ENCODE measurements around the gene SV2B. TPM values are rescaled to one million over a fixed set of nuclear protein-coding genes. Genes with fewer than 3 reads are reported as not detected.

SV2B gene
- total RNA-seq, 1 experiment from 2014 or later: not detected

DNA sequence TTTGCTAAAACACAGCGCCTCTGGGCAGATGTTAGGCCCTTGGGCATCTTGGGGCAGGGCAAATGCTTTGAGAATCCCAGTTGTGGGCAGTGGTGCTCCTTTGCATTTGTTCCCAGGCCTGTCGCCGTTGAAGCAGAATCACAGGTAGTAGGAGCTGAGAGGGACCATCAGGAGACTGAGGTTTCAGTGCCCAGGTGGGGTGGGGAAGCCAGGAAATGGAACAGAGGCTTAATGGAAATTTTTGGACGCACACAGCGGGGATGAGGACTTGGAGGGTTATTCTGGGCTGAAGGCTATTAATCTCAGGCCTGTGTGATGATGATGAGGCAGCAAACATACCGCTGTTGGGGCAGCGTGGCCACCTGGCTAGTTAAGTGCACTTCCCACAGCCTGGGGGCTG, 99.5 kb downstream of the SV2B start:
- H3K36me3 Mint-ChIP-seq (ENCODE audit: insufficient read depth in 1 of 3, low read depth in 3 of 3): no peaks in the 10 kb centered on the region
- H3K4me1 ChIP-seq (ENCODE audit: insufficient read depth, low read length): peaks cover 4% of the 10 kb centered on the region; the same call in 1 of the 2 replicates
- no CpG with 5 or more reads among the region's 7 CpGs for WGBS (ENCODE audit: extremely low coverage, insufficient read length, low lambda C conversion rate)
- H2BK12ac ChIP-seq (ENCODE audit: insufficient read length, low read depth, low read length): no peak overlapping the region
- no peak overlapping the region for H2AK5ac ChIP-seq (ENCODE audit: insufficient read length, low read length)
- no peak overlapping the region for H3K27ac ChIP-seq (ENCODE audit: insufficient read length, low read depth, low read length)
- H3K4me2 ChIP-seq (ENCODE audit: insufficient read depth, insufficient read length, low read length): no peak overlapping the region
- no peaks in the 10 kb centered on the region for H3K9me3 Mint-ChIP-seq
- H2BK15ac ChIP-seq (ENCODE audit: low read depth, low read length): no peak overlapping the region
- no peaks in the 10 kb centered on the region for H3K23me2 ChIP-seq (ENCODE audit: insufficient read length, low read depth, low read length, poor library complexity, severe bottlenecking)
- no peak overlapping the region for H3K14ac ChIP-seq (ENCODE audit: insufficient read depth, low read length)
- no peak overlapping the region for H4K8ac ChIP-seq (replicated peaks; ENCODE audit: insufficient read length, low read depth, low read length)
- H3K79me2 ChIP-seq (ENCODE audit: insufficient read depth, low read length): no peaks in the 10 kb centered on the region
- H2BK120ac ChIP-seq (ENCODE audit: low read depth, low read length, poor library complexity, severe bottlenecking): no peak overlapping the region
- peak overlapping the region in 1 of 3 experiments; percentile 1; a peak in 1 of 7 replicates for H3K27ac Mint-ChIP-seq
- H3K4ac ChIP-seq (ENCODE audit: low read depth, low read length): no peak overlapping the region
- H3K4me1 Mint-ChIP-seq: peaks cover 13 to 15% of the 10 kb centered on the region in 2 experiments
- H3T11ph ChIP-seq (ENCODE audit: low read length): no peak overlapping the region
- no peaks in the 10 kb centered on the region for H4K20me1 ChIP-seq (ENCODE audit: control insufficient read depth, insufficient read depth, insufficient read length)
- H3K56ac ChIP-seq (ENCODE audit: insufficient read length, low read depth, low read length): no peak overlapping the region
- H2AFZ ChIP-seq (ENCODE audit: low read length): no peak overlapping the region
- H3K4me3 Mint-ChIP-seq: no peak overlapping the region
- H3K18ac ChIP-seq (ENCODE audit: insufficient read length, low read depth, low read length): no peak overlapping the region
- H2BK20ac ChIP-seq (ENCODE audit: low read depth, low read length, poor library complexity, severe bottlenecking): no peak overlapping the region
- H3K9me3 ChIP-seq (ENCODE audit: control insufficient read depth, low read depth, low read length): no peaks in the 10 kb centered on the region
- no peak for DNase-seq
- TF ChIP-seq, protein P1, sequence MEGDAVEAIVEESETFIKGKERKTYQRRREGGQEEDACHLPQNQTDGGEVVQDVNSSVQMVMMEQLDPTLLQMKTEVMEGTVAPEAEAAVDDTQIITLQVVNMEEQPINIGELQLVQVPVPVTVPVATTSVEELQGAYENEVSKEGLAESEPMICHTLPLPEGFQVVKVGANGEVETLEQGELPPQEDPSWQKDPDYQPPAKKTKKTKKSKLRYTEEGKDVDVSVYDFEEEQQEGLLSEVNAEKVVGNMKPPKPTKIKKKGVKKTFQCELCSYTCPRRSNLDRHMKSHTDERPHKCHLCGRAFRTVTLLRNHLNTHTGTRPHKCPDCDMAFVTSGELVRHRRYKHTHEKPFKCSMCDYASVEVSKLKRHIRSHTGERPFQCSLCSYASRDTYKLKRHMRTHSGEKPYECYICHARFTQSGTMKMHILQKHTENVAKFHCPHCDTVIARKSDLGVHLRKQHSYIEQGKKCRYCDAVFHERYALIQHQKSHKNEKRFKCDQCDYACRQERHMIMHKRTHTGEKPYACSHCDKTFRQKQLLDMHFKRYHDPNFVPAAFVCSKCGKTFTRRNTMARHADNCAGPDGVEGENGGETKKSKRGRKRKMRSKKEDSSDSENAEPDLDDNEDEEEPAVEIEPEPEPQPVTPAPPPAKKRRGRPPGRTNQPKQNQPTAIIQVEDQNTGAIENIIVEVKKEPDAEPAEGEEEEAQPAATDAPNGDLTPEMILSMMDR (conservative IDR thresholded peaks at IDR 0.05): no peak
- H4K5ac ChIP-seq (ENCODE audit: insufficient read length, low read depth, low read length): no peak overlapping the region
- H3K9ac ChIP-seq (ENCODE audit: extremely low read depth, insufficient read length, low read length): no peak overlapping the region
- H2BK5ac ChIP-seq (ENCODE audit: insufficient read length, low read length): no peak overlapping the region
- no peak overlapping the region for H3K23ac ChIP-seq (ENCODE audit: insufficient read length, low read depth, low read length)
- H3K27me3 ChIP-seq (ENCODE audit: insufficient read depth, low read length): no peaks in the 10 kb centered on the region
- H4K91ac ChIP-seq (ENCODE audit: insufficient read length, low read depth, low read length): no peak overlapping the region
- peaks cover 1% of the 10 kb centered on the region; the same call in 1 of the 2 replicates for H3K27me3 Mint-ChIP-seq (ENCODE audit: low read depth)
- no peaks in the 10 kb centered on the region for H3K79me1 ChIP-seq (ENCODE audit: insufficient read depth, low read depth, low read length, poor library complexity, severe bottlenecking)

All from H9 (cell line).